ENCODE measurements around the gene MARCHF2.

MARCHF2 gene

DNA sequence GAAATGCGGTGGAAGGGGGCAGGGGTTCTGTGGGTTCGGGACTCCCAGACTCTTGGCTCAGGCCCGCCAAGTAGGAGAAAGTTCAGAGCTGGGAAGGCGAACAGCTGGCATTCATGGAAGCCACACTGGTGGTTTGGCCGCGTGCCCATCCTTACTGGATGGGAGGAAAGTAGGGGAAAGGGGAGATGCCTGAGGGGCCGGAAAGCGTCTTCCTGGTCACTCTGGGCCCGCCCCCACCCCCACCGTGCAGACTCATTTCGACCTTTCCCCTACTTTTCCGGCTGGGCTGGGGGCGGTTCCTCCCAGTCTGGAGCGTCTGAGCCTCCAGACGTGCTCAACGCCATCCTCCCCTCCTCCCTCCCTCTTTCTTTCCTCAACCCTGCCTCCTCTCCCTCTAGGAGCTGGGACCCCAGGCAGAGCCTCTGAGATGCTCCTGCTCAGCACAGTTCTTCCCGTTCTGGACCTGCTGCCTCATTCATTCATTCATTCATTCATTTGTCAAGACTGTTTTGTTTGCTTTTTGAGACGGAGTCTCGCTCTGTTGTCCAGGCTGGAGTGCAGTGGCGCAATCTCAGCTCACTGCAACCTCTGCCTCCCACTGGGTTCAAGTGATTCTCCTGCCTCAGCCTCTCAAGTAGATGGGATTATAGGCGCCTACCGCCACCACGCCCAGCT is 45.6 kb upstream of the MARCHF2 start:
- no peak for TF ChIP-seq EGR1 (IDR thresholded peaks at IDR 0.05)
- TF ChIP-seq CREB1 (IDR thresholded peaks at IDR 0.05; ENCODE audit: low read depth) = no peak
- no peak for TF ChIP-seq REST (IDR thresholded peaks at IDR 0.05; ENCODE audit: low read depth)
- peak; percentile 74; the same call in 1 of the 2 replicates for TF ChIP-seq TCF12 (IDR thresholded peaks at IDR 0.05; ENCODE audit: low read depth)
- no peak for TF ChIP-seq YY1 (IDR thresholded peaks at IDR 0.05; ENCODE audit: low read depth)
- TF ChIP-seq MAX (IDR thresholded peaks at IDR 0.05) = no peak
- 0 out of 2 replicates have a peak, but pooled peaks have one; percentile 51 for TF ChIP-seq CEBPB (IDR thresholded peaks at IDR 0.05)
- peak; percentile 95 for TF ChIP-seq NFIC (IDR thresholded peaks at IDR 0.05)
- TF ChIP-seq, protein P1, sequence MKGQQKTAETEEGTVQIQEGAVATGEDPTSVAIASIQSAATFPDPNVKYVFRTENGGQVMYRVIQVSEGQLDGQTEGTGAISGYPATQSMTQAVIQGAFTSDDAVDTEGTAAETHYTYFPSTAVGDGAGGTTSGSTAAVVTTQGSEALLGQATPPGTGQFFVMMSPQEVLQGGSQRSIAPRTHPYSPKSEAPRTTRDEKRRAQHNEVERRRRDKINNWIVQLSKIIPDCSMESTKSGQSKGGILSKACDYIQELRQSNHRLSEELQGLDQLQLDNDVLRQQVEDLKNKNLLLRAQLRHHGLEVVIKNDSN (IDR thresholded peaks at IDR 0.05) = no peak
- TF ChIP-seq TEAD4 (IDR thresholded peaks at IDR 0.05) = peak; percentile 77
- TF ChIP-seq ZBTB7A (IDR thresholded peaks at IDR 0.05; ENCODE audit: low read depth) = peak; percentile 45; the same call in 1 of the 2 replicates
- no peak for TF ChIP-seq TAF1 (IDR thresholded peaks at IDR 0.05; ENCODE audit: low read depth)
- TF ChIP-seq FOXM1 (IDR thresholded peaks at IDR 0.05; ENCODE audit: borderline replicate concordance, low read depth) = no peak
- no peak for TF ChIP-seq RAD21 (IDR thresholded peaks at IDR 0.05; ENCODE audit: low read depth)
- TF ChIP-seq EP300 (IDR thresholded peaks at IDR 0.05; ENCODE audit: borderline replicate concordance) = peak; percentile 36; the same call in 1 of the 2 replicates

GRCh38 chr19:8370176-8371010 is 42.7 kb upstream of the MARCHF2 start:
- TF ChIP-seq TEAD4 (IDR thresholded peaks at IDR 0.05) (no peak), REST (IDR thresholded peaks at IDR 0.05; ENCODE audit: low read depth) (no peak), EP300 (IDR thresholded peaks at IDR 0.05; ENCODE audit: borderline replicate concordance) (no peak), YY1 (IDR thresholded peaks at IDR 0.05; ENCODE audit: low read depth) (no peak), RAD21 (IDR thresholded peaks at IDR 0.05; ENCODE audit: low read depth) (no peak), CREB1 (IDR thresholded peaks at IDR 0.05; ENCODE audit: low read depth) (no peak), TAF1 (IDR thresholded peaks at IDR 0.05; ENCODE audit: low read depth) (no peak)
- TF ChIP-seq, protein P1 (IDR thresholded peaks at IDR 0.05) = no peak

- TF ChIP-seq ZBTB7A (IDR thresholded peaks at IDR 0.05; ENCODE audit: low read depth) (no peak), FOXM1 (IDR thresholded peaks at IDR 0.05; ENCODE audit: borderline replicate concordance, low read depth) (no peak), CEBPB (IDR thresholded peaks at IDR 0.05) (no peak), TAF1 (IDR thresholded peaks at IDR 0.05; ENCODE audit: low read depth) (no peak), NFIC (IDR thresholded peaks at IDR 0.05) (no peak)
- TF ChIP-seq, protein P1 (IDR thresholded peaks at IDR 0.05) = no peak
Measured at GRCh38 chr19:8371011-8371804, 41.9 kb upstream of the MARCHF2 start.

DNA sequence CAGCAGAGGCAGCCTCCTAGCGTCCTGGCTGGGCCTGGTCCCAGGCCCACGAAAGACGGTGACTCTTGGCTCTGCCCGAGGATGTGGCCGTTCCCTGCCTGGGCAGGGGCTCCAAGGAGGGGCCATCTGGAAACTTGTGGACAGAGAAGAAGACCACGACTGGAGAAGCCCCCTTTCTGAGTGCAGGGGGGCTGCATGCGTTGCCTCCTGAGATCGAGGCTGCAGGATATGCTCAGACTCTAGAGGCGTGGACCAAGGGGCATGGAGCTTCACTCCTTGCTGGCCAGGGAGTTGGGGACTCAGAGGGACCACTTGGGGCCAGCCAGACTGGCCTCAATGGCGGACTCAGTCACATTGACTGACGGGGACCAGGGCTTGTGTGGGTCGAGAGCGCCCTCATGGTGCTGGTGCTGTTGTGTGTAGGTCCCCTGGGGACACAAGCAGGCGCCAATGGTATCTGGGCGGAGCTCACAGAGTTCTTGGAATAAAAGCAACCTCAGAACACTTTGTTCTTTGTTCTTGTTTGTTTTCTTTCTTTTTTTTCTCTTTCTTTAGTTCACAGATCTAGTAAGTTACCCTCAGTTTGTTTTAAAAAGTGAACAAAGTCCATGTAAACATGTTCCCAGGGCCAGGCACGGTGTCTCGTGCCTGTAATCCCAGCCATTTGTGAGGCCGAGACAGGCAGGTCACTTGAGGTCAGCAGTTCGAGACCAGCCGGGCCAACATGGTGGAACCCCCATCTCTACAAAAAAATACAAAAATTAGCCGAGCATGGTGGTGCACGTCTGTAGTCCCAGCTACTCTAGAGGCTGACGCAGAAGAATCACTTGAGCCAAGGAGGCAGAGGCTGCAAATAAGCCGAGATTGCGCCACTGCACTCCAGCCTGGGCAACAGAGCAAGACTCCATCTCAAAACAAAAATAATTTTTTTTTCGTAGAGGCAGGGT is 39.0 kb upstream of the MARCHF2 start:
- TF ChIP-seq ZBTB7A (IDR thresholded peaks at IDR 0.05; ENCODE audit: low read depth) (no peak), RAD21 (IDR thresholded peaks at IDR 0.05; ENCODE audit: low read depth) (peak; percentile 26; the same call in 1 of the 2 replicates), REST (IDR thresholded peaks at IDR 0.05; ENCODE audit: low read depth) (no peak), YY1 (IDR thresholded peaks at IDR 0.05; ENCODE audit: low read depth) (no peak), CREB1 (IDR thresholded peaks at IDR 0.05; ENCODE audit: low read depth) (no peak)

Data from Ishikawa (cell line).